IMR-90 (cell line): ENCODE data around the gene PLXDC2. TPM values are rescaled to one million over a fixed set of nuclear protein-coding genes. Genes with fewer than 3 reads are reported as not detected.

Experiments used
- ATAC-seq: fragments of 200-7000 bp; cut with Tn5 transposase; 2 replicates; pipeline ENCODE4 v1.9.1; 2020; ENCODE audit warnings: low read depth, mild to moderate bottlenecking, moderate library complexity
- BruUV-seq: library from RNA; stranded (reverse); fragments of 400-500 nt; replicated peaks from 2 replicates; lab custom pipeline; 2021; lab: Mats Ljungman, UMichigan
- CTCF ChIA-PET: fragments of 300-600 bp; formaldehyde crosslinking; extraction: SDS; loops from one replicate; lab custom pipeline; 2021; ENCODE audit warnings: antibody characterized with exemption; lab: Yijun Ruan, JAX
- POLR2A ChIA-PET: fragments of 300-600 bp; sonication (Branson Sonifier 250); formaldehyde crosslinking; loops from one replicate; lab custom pipeline; 2022; ENCODE audit warnings: antibody characterized with exemption; ENCODE audit not compliant: unreplicated experiment; lab: Charles Lee
- DNase-seq: peaks from one replicate; pipeline ENCODE4 v3.0.0; 2013
- H2AFZ ChIP-seq: replicated peaks from 2 replicates; pipeline ENCODE3; 2013; ENCODE audit warnings: low read length, mild to moderate bottlenecking; ENCODE audit not compliant: poor library complexity
- H2AK5ac ChIP-seq: 2 replicates; pipeline ENCODE4 v1.6.1; 2013; ENCODE audit warnings: low read depth, low read length, inconsistent platforms
- H2AK9ac ChIP-seq: replicated peaks from 2 replicates; pipeline ENCODE3; 2013; ENCODE audit warnings: mild to moderate bottlenecking, low read depth, low read length, moderate library complexity; ENCODE audit not compliant: poor library complexity
- H2BK120ac ChIP-seq: 2 replicates; pipeline ENCODE4 v1.6.1; 2013; ENCODE audit warnings: low read depth, low read length, inconsistent platforms
- H2BK15ac ChIP-seq: 3 replicates; pipeline ENCODE4 v1.6.1; 2013; ENCODE audit warnings: low read depth, low read length, inconsistent platforms
- H2BK20ac ChIP-seq: 2 replicates; pipeline ENCODE4 v1.6.1; 2013; ENCODE audit warnings: low read depth, mild to moderate bottlenecking, inconsistent platforms, low read length, moderate library complexity
- H2BK5ac ChIP-seq: 2 replicates; pipeline ENCODE4 v1.6.1; 2013; ENCODE audit warnings: mild to moderate bottlenecking, low read depth, low read length, inconsistent platforms; ENCODE audit not compliant: poor library complexity, severe bottlenecking
- H3K14ac ChIP-seq: replicated peaks from 2 replicates; pipeline ENCODE4 v1.6.1; 2013; ENCODE audit warnings: low read depth, low read length, inconsistent platforms
- H3K18ac ChIP-seq: 2 replicates; pipeline ENCODE4 v1.6.1; 2013; ENCODE audit warnings: low read depth, low read length, control low read depth
- H3K23ac ChIP-seq: 2 replicates; pipeline ENCODE4 v1.6.1; 2013; ENCODE audit warnings: low read depth, low read length, inconsistent platforms
- H3K27ac ChIP-seq: 2 replicates; pipeline ENCODE4 v1.5.1; 2013; ENCODE audit warnings: mild to moderate bottlenecking, control low read depth, low read length; ENCODE audit not compliant: insufficient read depth
- H3K27me3 ChIP-seq: 2 replicates; pipeline ENCODE4 v1.6.1; 2013; ENCODE audit warnings: low read length; ENCODE audit not compliant: control insufficient read depth, insufficient read depth
- H3K36me3 ChIP-seq: 2 replicates; pipeline ENCODE4 v1.6.1; 2013; ENCODE audit warnings: low read length, mixed read lengths; ENCODE audit not compliant: control insufficient read depth, insufficient read depth
- H3K4ac ChIP-seq: 2 replicates; pipeline ENCODE4 v1.6.1; 2013; ENCODE audit warnings: low read depth, low read length, inconsistent platforms
- H3K4me1 ChIP-seq: 2 replicates; pipeline ENCODE4 v1.6.1; 2013; ENCODE audit warnings: low read length, mixed read lengths; ENCODE audit not compliant: control insufficient read depth, insufficient read depth
- H3K4me2 ChIP-seq: 2 replicates; pipeline ENCODE4 v1.6.1; 2013; ENCODE audit warnings: low read depth, mild to moderate bottlenecking, control low read depth, low read length, moderate library complexity
- H3K4me3 ChIP-seq: 2 replicates; pipeline ENCODE4 v1.5.1; 2013; ENCODE audit warnings: low read depth, mild to moderate bottlenecking, control low read depth, low read length, moderate library complexity; ENCODE audit not compliant: insufficient read depth
- H3K56ac ChIP-seq: 2 replicates; pipeline ENCODE4 v1.6.1; 2013; ENCODE audit warnings: low read length, inconsistent platforms; ENCODE audit not compliant: insufficient read depth; ENCODE audit errors: extremely low read depth
- H3K79me1 ChIP-seq, 2 experiments: 2 replicates each; pipeline ENCODE4 v1.6.1; 2013; ENCODE audit warnings: low read length in 2 of 2, inconsistent platforms in 1 of 2, low read depth in 1 of 2
- H3K9ac ChIP-seq: 2 replicates; pipeline ENCODE4 v1.6.1; 2013; ENCODE audit warnings: low read depth, low read length, control low read depth
- H3K9me1 ChIP-seq: 2 replicates; pipeline ENCODE4 v1.6.1; 2013; ENCODE audit warnings: low read length, inconsistent platforms; ENCODE audit not compliant: insufficient read depth
- H3K9me3 ChIP-seq: 2 replicates; pipeline ENCODE4 v1.6.1; 2013; ENCODE audit warnings: low read length; ENCODE audit not compliant: control insufficient read depth, insufficient read depth
- H4K20me1 ChIP-seq: 2 replicates; pipeline ENCODE4 v1.6.1; 2013; ENCODE audit warnings: low read length, inconsistent platforms; ENCODE audit not compliant: insufficient read depth
- H4K5ac ChIP-seq: 2 replicates; pipeline ENCODE4 v1.6.1; 2013; ENCODE audit warnings: mild to moderate bottlenecking, low read depth, low read length, control low read depth
- H4K8ac ChIP-seq, 2 experiments: 2 replicates each; pipeline ENCODE4 v1.6.1; 2013; ENCODE audit warnings: low read depth in 2 of 2, low read length in 2 of 2, control low read depth in 1 of 2, inconsistent platforms in 1 of 2
- H4K91ac ChIP-seq: 2 replicates; pipeline ENCODE4 v1.6.1; 2013; ENCODE audit warnings: low read depth, low read length, inconsistent platforms; ENCODE audit not compliant: insufficient read depth
- CEBPB ChIP-seq: IDR thresholded peaks from 2 replicates; pipeline ENCODE4 v1.6.1; 2012; ENCODE audit warnings: low read depth, low read length, improper control_type of control experiment
- FOS ChIP-seq: fragments of 150-350 bp; IDR thresholded peaks from 2 replicates; pipeline ENCODE4 v1.6.1; 2016; ENCODE audit warnings: low read depth, low read length
- MXI1 ChIP-seq: IDR thresholded peaks from 2 replicates; pipeline ENCODE4 v1.6.1; 2012; ENCODE audit warnings: low read depth, mild to moderate bottlenecking, low read length, moderate library complexity, borderline replicate concordance
- NFE2L2 ChIP-seq: fragments of 150-350 bp; IDR thresholded peaks from 2 replicates; pipeline ENCODE4 v1.6.1; 2016; ENCODE audit warnings: low read depth, mild to moderate bottlenecking, low read length
- POLR2A ChIP-seq: IDR thresholded peaks from 2 replicates; pipeline ENCODE4 v1.6.1; 2012; ENCODE audit warnings: mild to moderate bottlenecking, low read depth, low read length
- RFX5 ChIP-seq: IDR thresholded peaks from 2 replicates; pipeline ENCODE4 v1.8.0; 2012; ENCODE audit warnings: low read depth, mild to moderate bottlenecking, low read length, moderate library complexity
- WGBS, 2 experiments: methylation state at CpG; one replicate each; pipeline versions ENCODE4 v1.1.5 to v1.1.7; 2013; ENCODE audit warnings: missing lambda C conversion rate in 2 of 2; ENCODE audit not compliant: insufficient read length in 1 of 2; ENCODE audit errors: extremely low coverage in 2 of 2; 5-methylcytosine and 5-hydroxymethylcytosine counted together
- dilution Hi-C: fragments of 300-500 bp; cut with HindIII; formaldehyde crosslinking; loops from one replicate; pipeline ENCODE4 v1.14.3; 2018; ENCODE audit warnings: low sequenced_read_pairs; ENCODE audit not compliant: unreplicated experiment
- in situ Hi-C: fragments of 300-500 bp; cut with MboI; formaldehyde crosslinking; loops from 3 replicates; pipeline ENCODE4 v1.14.3; 2019; ENCODE audit warnings: low sequenced_read_pairs, inconsistent platforms, mixed read lengths
- intact Hi-C: fragments of 100-400 bp; cut with micrococcal nuclease; formaldehyde crosslinking; loops from 2 replicates; pipeline ENCODE4 v1.10.0; 2022
- polyA plus RNA-seq, 3 experiments: library from polyadenylated mRNA; depleted of rRNA; stranded (reverse); fragments of >200 nt; gene quantifications; 2 replicates each; pipeline ENCODE4 v1.2.3, GENCODE V29; 2012; ENCODE audit warnings: low replicate concordance in 1 of 3
- total RNA-seq: library from RNA; depleted of rRNA; stranded (reverse); fragments of >200 nt; gene quantifications from 2 replicates; pipeline ENCODE4 v1.2.3, GENCODE V29; 2012
- TF ChIP-seq, protein P1 (sequence below): conservative IDR thresholded peaks from 2 replicates; pipeline ENCODE4 v1.5.1; 2012; ENCODE audit warnings: mild to moderate bottlenecking, low read depth, low read length, improper control_type of control experiment

Gene PLXDC2
- total and polyA plus RNA-seq, 2 of the 4 experiments (the other 2 are of a cell fraction), result 3.2 to 6.1 TPM

DNA sequence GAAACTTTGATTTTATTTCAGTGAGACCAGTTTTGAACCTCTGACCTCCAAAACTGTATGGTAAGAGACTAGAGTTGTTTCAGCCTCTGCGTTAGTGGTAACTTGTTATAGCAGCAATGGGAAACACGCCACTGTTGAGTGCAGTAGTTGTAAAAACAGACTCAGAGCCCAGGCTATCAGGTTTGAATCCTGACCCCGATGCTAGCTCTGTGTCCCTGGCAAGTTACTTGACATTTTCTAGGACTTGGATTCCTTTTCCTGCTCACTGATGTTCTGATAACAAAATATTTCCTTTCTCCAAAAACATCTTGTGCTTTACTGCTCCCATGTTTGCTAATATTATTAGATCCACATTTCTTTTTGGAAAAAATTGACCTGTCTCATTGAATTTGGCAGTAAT lies 131.0 kb downstream of the PLXDC2 start:
- H3K36me3 ChIP-seq, result no peaks in the 10 kb centered on the region

More for the DNA sequence above, 131.0 kb downstream of the PLXDC2 start:
- DNase-seq (no peak), ATAC-seq (no peak)
- Histone ChIP-seq H2BK15ac (no peak overlapping the region), H3K14ac (no peak overlapping the region), H3K9ac (no peak overlapping the region), H2AK9ac (no peak overlapping the region), H4K8ac (no peak overlapping the region), H3K79me1 (no peaks in the 10 kb centered on the region), H3K9me1 (no peaks in the 10 kb centered on the region), H3K4ac (no peak overlapping the region), H3K4me3 (no peak overlapping the region), H4K5ac (no peak overlapping the region), H2BK20ac (no peak overlapping the region), H4K91ac (no peak overlapping the region), H2AK5ac (no peak overlapping the region), H3K4me2 (no peak overlapping the region), H3K4me1 (no peaks in the 10 kb centered on the region), H3K27me3 (no peaks in the 10 kb centered on the region), H2BK5ac (no peak overlapping the region), H3K18ac (no peak overlapping the region), H3K56ac (no peak overlapping the region), H3K27ac (no peak overlapping the region), H3K23ac (no peak overlapping the region), H3K9me3 (no peaks in the 10 kb centered on the region), H2BK120ac (no peak overlapping the region), H4K20me1 (no peaks in the 10 kb centered on the region), H2AFZ (no peak overlapping the region)
- TF ChIP-seq CEBPB (no peak), RFX5 (no peak), NFE2L2 (no peak), MXI1 (no peak), FOS (no peak), POLR2A (no peak)
- TF ChIP-seq, protein P1, sequence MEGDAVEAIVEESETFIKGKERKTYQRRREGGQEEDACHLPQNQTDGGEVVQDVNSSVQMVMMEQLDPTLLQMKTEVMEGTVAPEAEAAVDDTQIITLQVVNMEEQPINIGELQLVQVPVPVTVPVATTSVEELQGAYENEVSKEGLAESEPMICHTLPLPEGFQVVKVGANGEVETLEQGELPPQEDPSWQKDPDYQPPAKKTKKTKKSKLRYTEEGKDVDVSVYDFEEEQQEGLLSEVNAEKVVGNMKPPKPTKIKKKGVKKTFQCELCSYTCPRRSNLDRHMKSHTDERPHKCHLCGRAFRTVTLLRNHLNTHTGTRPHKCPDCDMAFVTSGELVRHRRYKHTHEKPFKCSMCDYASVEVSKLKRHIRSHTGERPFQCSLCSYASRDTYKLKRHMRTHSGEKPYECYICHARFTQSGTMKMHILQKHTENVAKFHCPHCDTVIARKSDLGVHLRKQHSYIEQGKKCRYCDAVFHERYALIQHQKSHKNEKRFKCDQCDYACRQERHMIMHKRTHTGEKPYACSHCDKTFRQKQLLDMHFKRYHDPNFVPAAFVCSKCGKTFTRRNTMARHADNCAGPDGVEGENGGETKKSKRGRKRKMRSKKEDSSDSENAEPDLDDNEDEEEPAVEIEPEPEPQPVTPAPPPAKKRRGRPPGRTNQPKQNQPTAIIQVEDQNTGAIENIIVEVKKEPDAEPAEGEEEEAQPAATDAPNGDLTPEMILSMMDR, result no peak
- ChIA-PET POLR2A (no interaction called here), CTCF (no interaction called here)
- dilution Hi-C loops, result no loop called here
- no CpG with 5 or more reads among the region's 3 CpGs for WGBS, 2 experiments
- BruUV-seq, result no TSS peak
- intact Hi-C loops, result no loop called here
- in situ Hi-C loops, result no loop called here
